Ishikawa (cell line): Measurements from ENCODE around the gene CMYA5.

Experiments
- CEBPB ChIP-seq: IDR thresholded peaks from 2 replicates; pipeline ENCODE4 v1.6.1; 2012
- EGR1 ChIP-seq: IDR thresholded peaks from 2 replicates; pipeline ENCODE4 v1.6.1; 2012
- EP300 ChIP-seq: IDR thresholded peaks from 2 replicates; pipeline ENCODE4 v1.6.1; 2012; ENCODE audit warnings: borderline replicate concordance
- RAD21 ChIP-seq: IDR thresholded peaks from 2 replicates; pipeline ENCODE4 v1.6.1; 2012; ENCODE audit warnings: low read depth
- TCF12 ChIP-seq: IDR thresholded peaks from 2 replicates; pipeline ENCODE4 v1.6.1; 2012; ENCODE audit warnings: low read depth
- TEAD4 ChIP-seq: IDR thresholded peaks from 2 replicates; pipeline ENCODE4 v1.6.1; 2012

- no peak for TF ChIP-seq EGR1
- TF ChIP-seq CEBPB, result no peak
- TF ChIP-seq EP300, result no peak
- no peak for TF ChIP-seq RAD21
- no peak for TF ChIP-seq TEAD4
- no peak for TF ChIP-seq TCF12
These were observed 96.3 kb downstream of the CMYA5 start for GRCh38 chr5:79785983-79786382.
